HepG2 (cell line): ENCODE measurements around the gene NOL12. TPM values are rescaled to one million over a fixed set of nuclear protein-coding genes. Genes with fewer than 3 reads are reported as not detected.

ENCODE experiments used
- ADNP ChIP-seq: sonication (generic); formaldehyde crosslinking; IDR thresholded peaks from 2 replicates; pipeline ENCODE4 v1.4.0; 2020; ENCODE audit warnings: missing genetic modification reagents
- ETV6 ChIP-seq: sonication (generic); formaldehyde crosslinking; conservative IDR thresholded peaks from 2 replicates; pipeline ENCODE4 v1.4.0; 2020; ENCODE audit warnings: missing genetic modification reagents
- EZH2 ChIP-seq: conservative IDR thresholded peaks from 2 replicates; pipeline ENCODE4 v1.6.1; 2012; ENCODE audit warnings: mild to moderate bottlenecking, low read depth, low read length, moderate library complexity
- GFI1 ChIP-seq: sonication (generic); formaldehyde crosslinking; IDR thresholded peaks from 2 replicates; pipeline ENCODE4 v1.5.0; 2020; ENCODE audit warnings: missing genetic modification reagents, mild to moderate bottlenecking, borderline replicate concordance
- GTF2F1 ChIP-seq: fragments of 150-350 bp; IDR thresholded peaks from 2 replicates; pipeline ENCODE4 v1.6.1; 2014; ENCODE audit warnings: low read length
- HNRNPH1 ChIP-seq: fragments of 200-400 bp; formaldehyde crosslinking; optimal IDR thresholded peaks from 2 replicates; pipeline ENCODE3; 2017; ENCODE audit warnings: mild to moderate bottlenecking, low read depth, low read length
- IKZF4 ChIP-seq: sonication (generic); formaldehyde crosslinking; IDR thresholded peaks from 2 replicates; pipeline ENCODE4 v1.5.1; 2020; ENCODE audit warnings: borderline replicate concordance, mild to moderate bottlenecking, low read depth, missing genetic modification reagents; ENCODE audit errors: not compliant biosample characterization
- KDM5B ChIP-seq: sonication (generic); formaldehyde crosslinking; IDR thresholded peaks from 2 replicates; pipeline ENCODE4 v1.4.0; 2020; ENCODE audit warnings: missing genetic modification reagents, mild to moderate bottlenecking, borderline replicate concordance
- MIXL1 ChIP-seq: IDR thresholded peaks from 2 replicates; pipeline ENCODE4 v1.6.1; 2016
- NFIB ChIP-seq: sonication (generic); formaldehyde crosslinking; IDR thresholded peaks from 2 replicates; pipeline ENCODE4 v1.9.0; 2021; ENCODE audit warnings: missing genetic modification reagents, mild to moderate bottlenecking, borderline replicate concordance
- PCBP2 ChIP-seq: fragments of 200-400 bp; formaldehyde crosslinking; optimal IDR thresholded peaks from 2 replicates; pipeline ENCODE3; 2018; ENCODE audit warnings: low read length, low read depth; ENCODE audit not compliant: poor library complexity, severe bottlenecking
- SMARCC2 ChIP-seq: fragments of 450-650 bp; IDR thresholded peaks from 2 replicates; pipeline ENCODE4 v1.6.1; 2017; ENCODE audit warnings: antibody characterized with exemption, mild to moderate bottlenecking
- SP140L ChIP-seq: sonication (generic); formaldehyde crosslinking; IDR thresholded peaks from 2 replicates; pipeline ENCODE4 v1.4.0; 2020; ENCODE audit warnings: missing genetic modification reagents, borderline replicate concordance
- STAT5B ChIP-seq: sonication (generic); formaldehyde crosslinking; IDR thresholded peaks from 2 replicates; pipeline ENCODE4 v1.4.0; 2020; ENCODE audit warnings: missing genetic modification reagents
- TBL1XR1 ChIP-seq: fragments of 150-350 bp; IDR thresholded peaks from 2 replicates; pipeline ENCODE4 v1.6.1; 2014; ENCODE audit warnings: borderline replicate concordance, low read length; ENCODE audit not compliant: partially characterized antibody
- ZFP82 ChIP-seq: sonication (generic); formaldehyde crosslinking; IDR thresholded peaks from 2 replicates; pipeline ENCODE4 v1.5.1; 2020; ENCODE audit warnings: mild to moderate bottlenecking, missing genetic modification reagents, borderline replicate concordance
- ZKSCAN1 ChIP-seq: fragments of 150-350 bp; IDR thresholded peaks from 2 replicates; pipeline ENCODE4 v1.6.1; 2014; ENCODE audit warnings: low read length
- ZNF10 ChIP-seq: sonication (generic); formaldehyde crosslinking; IDR thresholded peaks from 2 replicates; pipeline ENCODE4 v1.4.0; 2020; ENCODE audit warnings: mild to moderate bottlenecking, low read depth, missing genetic modification reagents, borderline replicate concordance
- ZNF205 ChIP-seq: IDR thresholded peaks from 2 replicates; pipeline ENCODE4 v1.6.1; 2018; ENCODE audit warnings: missing biosample characterization, missing genetic modification reagents
- ZNF207 ChIP-seq: fragments of 450-650 bp; IDR thresholded peaks from 2 replicates; pipeline ENCODE4 v1.6.1; 2016; ENCODE audit warnings: antibody characterized with exemption, borderline replicate concordance
- ZNF282 ChIP-seq: fragments of 450-650 bp; IDR thresholded peaks from 2 replicates; pipeline ENCODE4 v1.6.1; 2018; ENCODE audit not compliant: partially characterized antibody
- ZNF331 ChIP-seq: sonication (generic); formaldehyde crosslinking; IDR thresholded peaks from 2 replicates; pipeline ENCODE4 v1.4.0; 2020; ENCODE audit warnings: missing genetic modification reagents
- ZNF441 ChIP-seq: sonication (generic); formaldehyde crosslinking; IDR thresholded peaks from 2 replicates; pipeline ENCODE4 v1.7.0; 2021; ENCODE audit warnings: missing genetic modification reagents, borderline replicate concordance
- ZNF501 ChIP-seq: sonication (generic); formaldehyde crosslinking; IDR thresholded peaks from 2 replicates; pipeline ENCODE4 v1.5.1; 2020; ENCODE audit warnings: mild to moderate bottlenecking, moderate library complexity, missing genetic modification reagents
- polyA plus RNA-seq, 8 experiments: library from polyadenylated mRNA; depleted of rRNA in 3 of 8; stranded (reverse) in 7 of 8; unstranded in 1 of 8; fragments of >200 nt; fragmentation: Illumina TruSeq in 4 of 8; extraction: Trizol in 4 of 8; gene quantifications; 2 replicates each; pipeline versions ENCODE4 v1.2.1 to v1.2.3, GENCODE V29; 2011 to 2016; ENCODE audit warnings: low read depth in 4 of 8, missing spikeins in 1 of 8, mixed read lengths in 1 of 8; ENCODE audit not compliant: insufficient read depth in 1 of 8
- total RNA-seq, 5 experiments: library from RNA; depleted of rRNA; stranded (reverse); fragments of >200 nt; fragmentation: Illumina TruSeq; extraction: Trizol; gene quantifications; 2 replicates each; pipeline ENCODE4 v1.2.3, GENCODE V29; 2016; ENCODE audit warnings: low read depth in 1 of 5
- TF ChIP-seq, protein P1 (sequence below): sonication (generic); formaldehyde crosslinking; IDR thresholded peaks from 2 replicates; pipeline ENCODE4 v1.9.0; 2021; ENCODE audit warnings: missing genetic modification reagents, mild to moderate bottlenecking, borderline replicate concordance
- TF ChIP-seq, protein P2 (sequence below): IDR thresholded peaks from 2 replicates; pipeline ENCODE4 v1.6.1; 2016
- TF ChIP-seq, protein P3 (sequence below): sonication (generic); formaldehyde crosslinking; IDR thresholded peaks from 2 replicates; pipeline ENCODE4 v1.8.1; 2023; ENCODE audit warnings: missing genetic modification reagents, mild to moderate bottlenecking, borderline replicate concordance

Gene NOL12
- total and polyA plus RNA-seq, 2 of the 13 experiments (the other 11 are each of a cell fraction or from before 2014, with no cell fraction given) = 14.3 to 31.4 TPM

DNA sequence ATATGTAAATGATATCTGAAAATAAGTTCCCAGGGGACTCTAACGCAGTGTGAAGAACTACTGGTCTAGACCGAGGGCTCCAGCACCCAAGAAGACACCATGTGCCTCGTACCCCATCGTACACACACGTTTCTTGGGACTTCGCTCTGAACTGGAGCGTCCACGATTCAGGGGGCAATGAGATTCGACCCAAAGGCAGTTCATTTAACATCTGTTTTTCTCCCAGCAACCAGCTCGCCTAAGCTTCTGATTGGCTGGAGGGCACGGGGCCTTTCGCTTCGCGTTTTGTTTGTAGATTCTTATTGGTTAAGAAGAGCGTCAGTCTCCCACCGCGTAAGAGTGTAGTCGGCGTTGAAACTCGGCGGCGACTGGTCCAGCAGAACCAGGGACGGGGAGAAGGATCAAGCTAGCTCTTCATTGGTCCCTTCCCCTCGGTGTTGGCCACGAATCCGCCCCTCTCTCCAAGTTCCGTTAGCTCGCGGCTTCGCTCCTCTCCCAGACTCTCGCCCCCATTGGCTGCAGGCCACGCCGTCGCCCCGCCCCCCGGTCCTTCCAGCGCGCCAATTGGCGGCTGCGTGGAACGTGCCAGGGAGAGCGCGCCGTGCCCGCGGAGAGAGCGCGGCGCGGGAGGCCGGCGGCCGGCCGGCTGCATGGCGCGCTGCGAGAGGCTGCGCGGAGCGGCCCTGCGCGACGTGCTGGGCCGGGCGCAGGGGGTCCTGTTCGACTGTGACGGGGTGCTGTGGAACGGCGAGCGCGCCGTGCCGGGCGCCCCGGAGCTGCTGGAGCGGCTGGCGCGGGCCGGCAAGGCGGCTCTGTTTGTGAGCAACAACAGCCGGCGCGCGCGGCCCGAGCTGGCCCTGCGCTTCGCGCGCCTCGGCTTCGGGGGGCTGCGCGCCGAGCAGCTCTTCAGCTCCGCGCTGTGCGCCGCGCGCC lies 27.7 kb upstream of the NOL12 start, which contains the start of gene PDXP (continued):
- TF ChIP-seq NFIB (CRISPR knock-in tag) (no peak), TBL1XR1 (no peak), ZNF282 (no peak), ZNF331 (CRISPR knock-in tag) (no peak), ZNF205 (CRISPR knock-in tag) (no peak), ZKSCAN1 (no peak), SP140L (no peak), GTF2F1 (no peak), ZNF441 (peak; percentile 73; the same call in 1 of the 2 replicates), MIXL1 (CRISPR knock-in tag) (no peak; the same call in 1 of the 2 replicates), HNRNPH1 (no peak), ADNP (CRISPR knock-in tag) (no peak), GFI1 (CRISPR knock-in tag) (no peak), KDM5B (peak; percentile 61; the same call in 1 of the 2 replicates), ZFP82 (CRISPR knock-in tag) (no peak), ZNF501 (CRISPR knock-in tag) (peak; percentile 75; the same call in 1 of the 2 replicates), PCBP2 (no peak), ZNF10 (CRISPR knock-in tag) (no peak), ZNF207 (no peak), EZH2 (no peak), IKZF4 (CRISPR knock-in tag) (no peak), SMARCC2 (no peak), ETV6 (CRISPR knock-in tag) (0 out of 2 replicates have a peak, but pooled peaks have one; percentile 46), STAT5B (0 out of 2 replicates have a peak, but pooled peaks have one; percentile 20)
- TF ChIP-seq, protein P1, sequence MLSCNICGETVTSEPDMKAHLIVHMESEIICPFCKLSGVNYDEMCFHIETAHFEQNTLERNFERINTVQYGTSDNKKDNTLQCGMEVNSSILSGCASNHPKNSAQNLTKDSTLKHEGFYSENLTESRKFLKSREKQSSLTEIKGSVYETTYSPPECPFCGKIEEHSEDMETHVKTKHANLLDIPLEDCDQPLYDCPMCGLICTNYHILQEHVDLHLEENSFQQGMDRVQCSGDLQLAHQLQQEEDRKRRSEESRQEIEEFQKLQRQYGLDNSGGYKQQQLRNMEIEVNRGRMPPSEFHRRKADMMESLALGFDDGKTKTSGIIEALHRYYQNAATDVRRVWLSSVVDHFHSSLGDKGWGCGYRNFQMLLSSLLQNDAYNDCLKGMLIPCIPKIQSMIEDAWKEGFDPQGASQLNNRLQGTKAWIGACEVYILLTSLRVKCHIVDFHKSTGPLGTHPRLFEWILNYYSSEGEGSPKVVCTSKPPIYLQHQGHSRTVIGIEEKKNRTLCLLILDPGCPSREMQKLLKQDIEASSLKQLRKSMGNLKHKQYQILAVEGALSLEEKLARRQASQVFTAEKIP (CRISPR knock-in tag) = no peak
- TF ChIP-seq, protein P2, sequence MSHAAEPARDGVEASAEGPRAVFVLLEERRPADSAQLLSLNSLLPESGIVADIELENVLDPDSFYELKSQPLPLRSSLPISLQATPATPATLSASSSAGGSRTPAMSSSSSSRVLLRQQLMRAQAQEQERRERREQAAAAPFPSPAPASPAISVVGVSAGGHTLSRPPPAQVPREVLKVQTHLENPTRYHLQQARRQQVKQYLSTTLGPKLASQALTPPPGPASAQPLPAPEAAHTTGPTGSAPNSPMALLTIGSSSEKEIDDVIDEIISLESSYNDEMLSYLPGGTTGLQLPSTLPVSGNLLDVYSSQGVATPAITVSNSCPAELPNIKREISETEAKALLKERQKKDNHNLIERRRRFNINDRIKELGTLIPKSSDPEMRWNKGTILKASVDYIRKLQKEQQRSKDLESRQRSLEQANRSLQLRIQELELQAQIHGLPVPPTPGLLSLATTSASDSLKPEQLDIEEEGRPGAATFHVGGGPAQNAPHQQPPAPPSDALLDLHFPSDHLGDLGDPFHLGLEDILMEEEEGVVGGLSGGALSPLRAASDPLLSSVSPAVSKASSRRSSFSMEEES = no peak; the same call in 1 of the 2 replicates
- TF ChIP-seq, protein P3, sequence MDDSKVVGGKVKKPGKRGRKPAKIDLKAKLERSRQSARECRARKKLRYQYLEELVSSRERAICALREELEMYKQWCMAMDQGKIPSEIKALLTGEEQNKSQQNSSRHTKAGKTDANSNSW (CRISPR knock-in tag) = no peak
